Left hindlimb (tissue), 1 donor: ENCODE results near the gene SLF2.

Experiments used
- DNase-seq: peaks from one replicate; pipeline ENCODE4 v3.0.0-alpha.2; 2018

The SLF2 gene

DNA sequence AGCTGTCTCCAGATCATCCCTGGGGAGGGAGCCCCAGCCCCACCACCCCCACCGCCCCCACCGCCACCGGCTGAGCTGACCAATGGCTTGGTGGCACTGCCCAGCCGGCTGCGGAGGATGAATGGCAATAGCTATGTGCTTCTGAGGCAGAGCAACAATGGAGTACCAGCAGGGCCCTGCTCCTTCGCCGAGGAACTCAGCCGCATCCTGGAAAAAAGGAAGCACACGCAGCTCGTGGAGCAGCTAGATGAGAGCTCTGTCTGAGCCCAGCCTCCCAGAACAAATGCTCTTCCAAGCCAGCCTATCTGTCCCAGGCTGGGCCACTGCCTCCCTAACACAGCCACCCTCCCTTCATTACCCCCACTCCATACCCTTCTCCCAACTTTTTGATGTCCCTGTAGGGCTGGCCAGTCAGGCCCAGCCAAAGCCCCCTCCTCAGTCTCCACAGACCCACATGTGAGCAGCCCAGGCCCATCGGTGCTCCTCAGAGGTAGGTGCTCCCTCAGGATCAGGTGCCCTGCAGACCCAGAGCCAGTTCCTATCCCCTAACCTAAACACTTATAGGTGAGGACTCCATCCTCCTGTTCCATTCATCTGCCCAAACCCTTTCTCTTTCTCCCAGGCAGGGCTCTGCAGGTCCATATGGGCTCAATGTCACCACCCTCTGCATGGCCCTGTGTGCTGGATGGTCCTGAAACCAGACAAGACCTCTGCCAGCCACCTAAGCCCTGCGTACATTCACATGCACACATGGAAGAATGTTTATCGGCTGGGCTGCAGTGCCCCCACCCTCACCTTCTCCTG, 71.3 kb downstream of the SLF2 start:
- no peak for DNase-seq

GRCh38 chr10:100984672-100985177, 72.0 kb downstream of the SLF2 start:
- DNase-seq: no peak

GRCh38 chr10:100985336-100985735, 72.6 kb downstream of the SLF2 start:
- DNase-seq: no peak

GRCh38 chr10:100986623-100986951, 73.8 kb downstream of the SLF2 start:
- no peak for DNase-seq

GRCh38 chr10:100986952-100987684, 74.4 kb downstream of the SLF2 start, which contains the start of the genes MRPL43 and TWNK:
MRPL43 (minus strand) TSS chr10:100987497; CDS start chr10:100987443, 54 bp downstream.
TWNK (plus strand) TSS chr10:100987543; CDS start chr10:100988211, 668 bp downstream.
- DNase-seq: peak; percentile 88

DNA sequence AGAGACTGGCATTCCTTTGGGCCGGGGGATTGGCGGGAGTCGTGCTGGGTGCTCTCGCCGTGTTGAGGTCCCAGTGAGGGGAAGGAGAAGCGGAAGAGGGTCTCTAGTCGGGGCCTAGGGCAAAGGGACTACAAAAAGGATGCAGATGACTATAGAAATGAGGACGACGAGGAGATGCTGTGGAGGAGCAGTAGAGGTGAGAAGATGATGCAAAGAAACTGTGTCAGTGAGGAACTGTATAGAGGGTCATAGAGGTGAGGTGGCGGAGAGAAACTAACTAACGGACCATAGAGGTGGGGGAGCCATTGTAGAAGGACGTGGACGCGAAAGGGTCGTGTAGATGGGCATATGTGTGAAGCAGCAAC, 74.9 kb downstream of the SLF2 start:
- DNase-seq: no peak

- no peak for DNase-seq
Measured at GRCh38 chr10:100988166-100988565, 75.4 kb downstream of the SLF2 start.

DNA sequence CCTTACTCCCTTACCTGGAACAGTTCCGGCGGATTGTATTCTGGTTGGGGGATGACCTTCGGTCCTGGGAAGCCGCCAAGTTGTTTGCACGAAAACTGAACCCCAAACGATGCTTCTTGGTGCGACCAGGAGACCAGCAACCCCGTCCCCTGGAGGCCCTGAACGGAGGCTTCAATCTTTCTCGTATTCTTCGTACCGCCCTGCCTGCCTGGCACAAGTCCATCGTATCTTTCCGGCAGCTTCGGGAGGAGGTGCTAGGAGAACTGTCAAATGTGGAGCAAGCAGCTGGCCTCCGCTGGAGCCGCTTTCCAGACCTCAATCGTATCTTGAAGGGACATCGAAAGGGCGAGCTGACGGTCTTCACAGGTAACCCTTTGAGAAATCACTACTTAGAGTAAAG, 76.3 kb downstream of the SLF2 start:
- no peak for DNase-seq

DNA sequence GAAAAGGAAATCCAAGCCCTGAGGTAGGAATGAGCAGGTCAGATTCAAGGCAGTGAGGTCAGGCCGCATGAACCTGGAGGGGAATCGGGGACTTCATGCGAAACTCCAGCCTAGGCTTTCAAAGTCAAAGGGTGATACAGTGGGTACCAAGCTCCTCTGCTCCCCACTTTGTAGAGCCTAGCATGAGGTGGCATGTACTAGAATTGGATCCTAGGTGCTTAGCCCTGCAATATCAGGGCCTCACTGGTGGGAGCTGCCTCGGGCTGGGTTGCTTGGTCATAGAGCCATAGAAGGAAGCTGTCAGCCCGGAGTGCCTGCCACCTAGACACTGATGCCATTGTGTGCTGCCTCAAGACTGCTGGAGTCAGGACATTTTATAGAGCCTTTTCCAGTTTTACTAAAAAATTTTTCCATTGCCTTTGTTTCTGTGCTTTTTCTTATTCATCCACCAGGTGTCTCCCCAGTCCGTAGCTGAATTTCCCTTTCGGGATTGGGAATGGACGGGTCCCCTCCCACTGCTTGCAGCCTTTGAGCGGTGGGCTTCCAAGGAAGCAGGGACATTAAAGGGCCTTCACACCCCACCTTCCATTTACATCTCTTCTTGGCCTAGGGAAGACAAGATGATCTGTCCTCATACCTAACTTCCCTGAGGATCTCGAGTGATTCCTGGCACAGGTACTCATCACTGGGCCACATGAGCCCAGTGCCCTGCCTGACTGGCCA, 81.4 kb downstream of the SLF2 start:
- peak; percentile 55 for DNase-seq

- no peak for DNase-seq
Measured at GRCh38 chr10:100995181-100995580, 82.4 kb downstream of the SLF2 start.

- DNase-seq: no peak
Measured at GRCh38 chr10:100996678-100997359, 84.1 kb downstream of the SLF2 start.

- peak; percentile 63 for DNase-seq
Measured at GRCh38 chr10:100997360-100998182, 84.8 kb downstream of the SLF2 start.

DNA sequence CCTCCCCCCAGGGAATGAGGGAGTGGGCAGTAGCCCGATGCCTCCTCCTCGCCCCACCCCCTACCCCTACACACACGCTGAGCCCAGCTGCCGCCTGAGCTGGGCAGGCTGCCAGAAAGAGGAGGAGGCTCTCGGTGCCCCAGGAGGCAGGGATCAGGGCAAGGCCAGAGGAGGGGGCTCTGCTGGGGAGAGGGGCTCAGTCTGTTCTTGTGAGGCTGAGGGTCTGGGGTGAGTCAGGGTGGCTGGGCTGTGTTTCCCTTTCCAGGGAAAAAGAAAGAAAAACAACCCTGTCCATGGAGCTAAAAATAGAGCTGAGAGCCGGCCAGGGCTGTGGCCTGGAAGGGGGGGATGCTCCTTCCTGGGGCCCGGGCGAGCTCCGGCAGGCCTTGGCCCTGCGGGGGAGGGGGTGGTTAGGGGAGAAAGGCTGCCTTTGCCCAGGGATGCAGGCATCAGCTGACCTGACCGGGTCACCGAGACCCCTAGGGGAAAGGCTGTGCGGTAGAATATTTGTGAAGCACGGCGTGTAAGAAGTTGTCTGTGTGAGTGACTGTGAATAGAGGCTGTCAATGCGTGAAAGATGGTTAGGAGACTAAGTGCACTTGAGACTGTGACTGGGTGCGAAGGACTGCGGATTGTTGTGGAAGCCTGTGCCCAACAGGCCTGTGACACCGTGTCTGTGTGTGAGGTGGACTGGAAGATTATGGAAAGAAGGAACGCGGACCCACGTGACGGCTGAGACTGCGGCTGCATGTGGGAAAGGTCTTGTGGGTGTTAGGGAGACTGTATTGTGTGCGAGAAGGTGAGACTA, 85.6 kb downstream of the SLF2 start:
- DNase-seq: peak; percentile 93

GRCh38 chr10:100998991-100999741, 86.4 kb downstream of the SLF2 start:
- peak; percentile 90 for DNase-seq

GRCh38 chr10:100999742-101000126, 87.0 kb downstream of the SLF2 start, which contains the start of gene LZTS2:
LZTS2 (plus strand) TSS chr10:100999808; CDS start chr10:101002539, 2,731 bp downstream.
- DNase-seq: no peak

- no peak for DNase-seq
Measured at GRCh38 chr10:101000127-101000914, 87.6 kb downstream of the SLF2 start.

- peak; percentile 90 for DNase-seq
Measured at GRCh38 chr10:101000915-101001658, 88.3 kb downstream of the SLF2 start.

GRCh38 chr10:101001659-101002035, 88.9 kb downstream of the SLF2 start:
- no peak for DNase-seq
